ENCODE results near the gene XPNPEP3. TPM values are rescaled to one million over a fixed set of nuclear protein-coding genes. Genes with fewer than 3 reads are reported as not detected.

The XPNPEP3 gene
- total RNA-seq, 1 experiment from 2014 or later = 39.9 TPM

GRCh38 chr22:40922484-40923303 is 65.7 kb downstream of the XPNPEP3 start:
- TF ChIP-seq CTCF (IDR thresholded peaks at IDR 0.05; ENCODE audit: unreplicated experiment) = peak; percentile 64
- peak; percentile 28 for DNase-seq
- H3K9me3 Mint-ChIP-seq (ENCODE audit: low read depth, unreplicated experiment) = no peaks in the 10 kb centered on the region
- no TSS peak for BruUV-seq (replicated peaks)
- H3K4me1 Mint-ChIP-seq (ENCODE audit: low read depth, unreplicated experiment) = no peaks in the 10 kb centered on the region
- H3K36me3 Mint-ChIP-seq (ENCODE audit: insufficient read depth, unreplicated experiment) = peaks cover 36% of the 10 kb centered on the region
- H3K27me3 Mint-ChIP-seq (ENCODE audit: unreplicated experiment) = no peaks in the 10 kb centered on the region
- no peak overlapping the region for H3K4me3 Mint-ChIP-seq (ENCODE audit: low read depth, unreplicated experiment)
- CTCF ChIA-PET = interaction anchor here (0.6 to 2.3 kb wide), 23 partner anchors 9 to 604 kb away, joined by 3 to 51 read pairs (median 4); partner anchors contain the start of genes RBX1 and ZC3H7B
- intact Hi-C loops (cut with micrococcal nuclease; ENCODE audit: unreplicated experiment) = loop anchor here (2.0 to 5.0 kb wide), 2 partner anchors 168 to 315 kb away; no protein-coding TSS in a partner anchor
- no peak overlapping the region for H3K27ac Mint-ChIP-seq (ENCODE audit: unreplicated experiment)

GRCh38 chr22:40928657-40929056 is 71.7 kb downstream of the XPNPEP3 start:
- CTCF ChIA-PET = interaction anchor here (0.6 kb wide), 1 partner anchor 93 kb away, joined by 3 read pairs; no protein-coding TSS in a partner anchor
- Mint-ChIP-seq H3K27ac (ENCODE audit: unreplicated experiment) (no peak overlapping the region), H3K4me1 (ENCODE audit: low read depth, unreplicated experiment) (no peaks in the 10 kb centered on the region), H3K9me3 (ENCODE audit: low read depth, unreplicated experiment) (no peaks in the 10 kb centered on the region), H3K27me3 (ENCODE audit: unreplicated experiment) (no peaks in the 10 kb centered on the region), H3K4me3 (ENCODE audit: low read depth, unreplicated experiment) (no peak overlapping the region), H3K36me3 (ENCODE audit: insufficient read depth, unreplicated experiment) (peaks cover 25% of the 10 kb centered on the region)
- intact Hi-C loops (cut with micrococcal nuclease; ENCODE audit: unreplicated experiment) = no loop called here
- BruUV-seq (replicated peaks) = no TSS peak
- no peak for DNase-seq
- TF ChIP-seq CTCF (IDR thresholded peaks at IDR 0.05; ENCODE audit: unreplicated experiment) = no peak

- CTCF ChIA-PET = no interaction called here
- Mint-ChIP-seq H3K27ac (ENCODE audit: unreplicated experiment) (no peak overlapping the region), H3K4me1 (ENCODE audit: low read depth, unreplicated experiment) (no peaks in the 10 kb centered on the region), H3K4me3 (ENCODE audit: low read depth, unreplicated experiment) (no peak overlapping the region), H3K27me3 (ENCODE audit: unreplicated experiment) (no peaks in the 10 kb centered on the region), H3K36me3 (ENCODE audit: insufficient read depth, unreplicated experiment) (peaks cover 15% of the 10 kb centered on the region), H3K9me3 (ENCODE audit: low read depth, unreplicated experiment) (no peaks in the 10 kb centered on the region)
- intact Hi-C loops (cut with micrococcal nuclease; ENCODE audit: unreplicated experiment) = no loop called here
- TF ChIP-seq CTCF (IDR thresholded peaks at IDR 0.05; ENCODE audit: unreplicated experiment) = no peak
- DNase-seq = no peak
- no TSS peak for BruUV-seq (replicated peaks)
Observed at GRCh38 chr22:40932396-40932795, 75.4 kb downstream of the XPNPEP3 start.

GRCh38 chr22:40939202-40939601 is 82.3 kb downstream of the XPNPEP3 start:
- no TSS peak for BruUV-seq (replicated peaks)
- no peak for TF ChIP-seq CTCF (IDR thresholded peaks at IDR 0.05; ENCODE audit: unreplicated experiment)
- intact Hi-C loops (cut with micrococcal nuclease; ENCODE audit: unreplicated experiment) = no loop called here
- no peaks in the 10 kb centered on the region for H3K4me1 Mint-ChIP-seq (ENCODE audit: low read depth, unreplicated experiment)
- H3K27ac Mint-ChIP-seq (ENCODE audit: unreplicated experiment) = no peak overlapping the region
- CTCF ChIA-PET = no interaction called here
- H3K36me3 Mint-ChIP-seq (ENCODE audit: insufficient read depth, unreplicated experiment) = peaks cover 8% of the 10 kb centered on the region
- DNase-seq = no peak
- no peaks in the 10 kb centered on the region for H3K9me3 Mint-ChIP-seq (ENCODE audit: low read depth, unreplicated experiment)
- no peak overlapping the region for H3K4me3 Mint-ChIP-seq (ENCODE audit: low read depth, unreplicated experiment)
- H3K27me3 Mint-ChIP-seq (ENCODE audit: unreplicated experiment) = no peaks in the 10 kb centered on the region

Data from Calu3 (cell line).